ENCODE measurements around the gene TBC1D22B.
A peak's percentile ranks its signal among the peaks of the same experiment; 100 is the strongest.
"Not testable (repeated sequence)": the region's sequence is repeated elsewhere in the genome, so short reads cannot be mapped to it uniquely, and the experiment has no call there.

TBC1D22B gene

DNA sequence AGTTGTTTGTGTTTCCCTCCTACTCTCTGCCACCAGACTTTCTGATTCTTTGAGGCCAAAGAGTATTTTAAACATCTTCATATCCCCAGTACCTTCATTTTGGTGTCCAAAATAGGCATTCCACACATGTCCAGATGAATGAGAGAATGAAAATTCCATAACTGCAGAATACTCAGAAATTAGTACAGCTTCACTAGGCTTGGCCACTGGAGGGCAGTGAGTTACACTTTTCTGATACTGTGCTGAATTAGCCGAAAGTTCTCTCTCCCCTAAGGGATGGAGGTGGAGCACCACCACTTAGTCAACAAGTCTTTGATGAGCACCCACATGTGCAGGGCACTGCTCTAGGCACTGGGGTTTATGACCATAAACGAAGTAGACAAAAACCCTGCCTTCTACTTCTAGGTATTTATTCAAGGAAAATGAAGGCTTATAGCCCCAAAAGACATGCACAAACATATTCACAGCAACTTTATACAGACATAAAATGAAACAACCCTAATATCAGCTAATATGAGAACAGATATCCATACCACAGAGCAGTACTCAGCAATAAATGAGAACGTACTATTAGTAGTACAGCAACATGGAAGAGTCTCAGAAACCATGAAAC lies 46.4 kb downstream of the TBC1D22B start:
- DNase-seq = peak in 1 of 2 donors; percentile 14

DNA sequence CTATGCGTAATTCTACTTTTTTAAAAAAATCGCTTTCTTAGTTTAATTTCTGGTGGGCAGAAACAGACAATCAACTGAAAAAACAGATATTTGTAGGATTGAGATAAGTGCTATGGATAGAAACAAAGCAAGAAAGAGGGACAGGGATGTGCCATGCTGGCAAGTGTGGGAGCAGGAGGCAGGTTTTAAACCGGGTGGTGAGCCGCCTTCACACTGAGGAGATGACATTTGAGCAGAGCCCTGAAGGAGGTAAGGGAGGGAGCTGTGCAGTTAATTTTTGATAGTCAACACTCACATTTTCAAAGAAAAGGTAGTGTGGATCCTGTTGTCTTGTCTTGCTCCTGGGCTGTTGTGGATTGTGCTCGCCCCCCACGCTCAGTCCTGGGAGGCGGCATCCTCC lies 47.2 kb downstream of the TBC1D22B start:
- no peak for DNase-seq

DNA sequence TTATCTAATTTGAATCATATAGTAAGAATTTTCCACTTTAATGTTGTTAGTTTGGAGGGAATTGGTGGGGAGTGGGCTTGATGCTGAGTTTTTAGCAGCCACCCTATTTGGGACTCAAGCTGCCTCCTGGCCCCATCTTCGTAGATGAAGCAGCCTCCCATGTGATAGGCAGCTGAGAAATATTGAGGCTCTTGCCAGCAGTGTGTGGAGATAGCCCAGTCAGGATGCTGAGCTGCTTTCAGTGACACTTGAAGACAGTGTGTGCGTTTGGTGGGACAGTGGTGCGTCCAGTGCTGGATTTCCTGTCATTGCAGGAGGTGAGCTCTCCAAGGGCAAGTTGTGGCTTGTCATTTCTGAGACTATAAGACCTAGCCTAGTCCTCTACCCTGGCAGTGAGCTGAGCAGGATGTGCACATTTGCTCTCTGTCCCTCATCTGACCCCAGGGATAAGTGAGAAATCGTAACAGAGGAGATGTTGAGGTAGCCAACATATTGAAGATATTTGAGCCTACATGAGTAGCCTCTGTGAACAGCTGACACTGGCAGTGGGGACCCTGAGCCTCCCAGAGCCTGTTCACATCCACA lies 48.4 kb downstream of the TBC1D22B start:
- DNase-seq = no peak

DNA sequence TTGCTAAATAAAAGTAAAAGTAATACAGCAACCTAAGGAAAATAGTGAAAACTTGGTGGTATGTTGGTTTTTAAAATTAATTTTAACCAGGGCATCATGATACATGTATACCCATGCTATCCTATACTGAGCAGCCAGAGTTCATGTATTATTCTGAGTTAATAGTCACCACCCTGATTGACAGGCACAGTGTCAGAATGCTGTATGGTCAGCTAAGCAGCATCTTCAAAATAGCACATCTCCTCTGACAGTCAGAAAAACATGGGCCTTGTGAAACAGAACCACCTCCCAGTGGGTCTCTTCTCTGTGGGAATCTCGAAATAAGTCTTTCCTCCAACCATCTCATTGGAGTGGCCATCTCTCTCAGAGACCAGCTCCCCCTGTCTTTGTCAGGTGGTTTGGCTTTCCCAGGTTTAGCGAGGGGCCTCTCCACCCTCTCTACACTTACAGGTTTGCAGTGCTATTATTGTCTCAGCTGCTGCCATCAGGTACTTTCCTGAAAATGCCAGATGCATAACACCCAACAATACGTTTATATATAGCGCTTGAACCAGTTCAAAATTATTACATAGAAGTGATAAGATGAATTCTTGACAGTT lies 49.2 kb downstream of the TBC1D22B start:
- DNase-seq = no peak

DNA sequence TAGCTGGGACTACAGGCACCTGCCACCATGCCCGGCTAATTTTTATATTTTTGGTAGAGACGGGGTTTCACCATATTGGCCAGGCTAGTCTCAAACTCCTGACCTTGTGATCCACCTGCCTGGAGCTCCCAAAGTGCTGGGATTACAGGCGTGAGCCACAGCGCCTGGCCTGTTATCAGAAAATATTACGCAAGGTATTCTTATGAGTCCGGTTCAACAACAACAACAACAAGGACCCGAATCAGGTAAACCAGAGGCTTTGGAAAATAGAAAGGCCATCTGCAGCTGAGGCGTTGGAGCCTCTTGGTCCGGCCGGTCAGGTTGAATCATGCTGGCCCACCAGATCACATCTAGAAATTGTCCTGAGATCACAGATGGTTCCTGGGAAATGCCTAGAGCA lies 49.9 kb downstream of the TBC1D22B start:
- not testable (repeated sequence) for DNase-seq

DNA sequence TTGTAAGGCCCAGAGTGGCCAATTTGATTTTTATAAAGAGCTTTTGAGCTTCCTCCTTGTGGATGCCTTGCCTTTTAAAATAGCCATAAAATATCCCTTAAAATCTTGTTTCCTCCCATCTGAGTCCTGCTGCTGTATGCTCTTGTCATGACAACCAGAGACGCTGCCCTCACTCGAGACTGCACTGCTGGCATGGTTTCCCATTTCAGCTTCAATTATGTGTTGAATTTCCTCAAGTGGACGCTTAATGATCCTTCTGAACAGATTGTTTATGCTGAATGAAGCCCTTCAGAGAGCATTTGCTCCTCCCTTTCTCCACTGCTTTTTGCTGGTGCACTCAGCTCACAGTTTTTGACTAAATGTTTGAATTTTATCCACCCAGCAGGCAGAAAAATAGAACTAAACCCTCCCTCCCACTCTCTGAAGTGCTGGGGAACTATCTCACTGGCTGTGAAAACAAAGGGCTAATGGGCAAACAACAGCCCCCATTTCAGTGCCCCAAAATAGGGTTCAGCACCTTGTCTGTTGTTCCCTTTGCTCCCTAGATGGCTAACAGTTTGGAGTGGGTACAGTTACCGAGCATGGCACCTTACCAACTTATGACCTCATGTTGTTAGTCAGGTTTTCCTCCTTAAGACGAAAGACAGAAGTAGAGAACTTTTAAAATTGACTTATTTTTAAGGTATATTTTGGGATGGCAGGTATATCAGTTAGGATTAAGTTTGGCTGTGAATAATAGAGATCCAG lies 50.7 kb downstream of the TBC1D22B start:
- no peak for DNase-seq

DNA sequence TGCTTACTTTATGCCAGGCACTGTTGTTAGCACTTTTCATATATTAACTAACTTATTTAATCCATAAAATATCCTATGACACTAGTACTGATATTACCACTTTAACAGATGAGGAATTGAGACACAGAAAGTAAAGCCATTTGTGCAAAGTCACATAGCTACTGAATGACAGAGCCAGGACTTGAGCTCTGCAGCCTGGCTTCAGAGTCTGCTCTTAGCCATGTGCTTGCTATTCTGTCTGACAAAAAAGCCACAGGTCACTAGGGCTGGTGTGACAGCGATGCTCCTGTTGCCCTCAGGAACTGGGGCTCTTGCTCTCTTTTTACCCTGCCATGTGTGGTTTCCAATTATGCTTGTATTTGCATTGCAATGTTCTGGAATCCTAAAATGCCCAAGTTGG lies 51.5 kb downstream of the TBC1D22B start:
- no peak for DNase-seq

DNA sequence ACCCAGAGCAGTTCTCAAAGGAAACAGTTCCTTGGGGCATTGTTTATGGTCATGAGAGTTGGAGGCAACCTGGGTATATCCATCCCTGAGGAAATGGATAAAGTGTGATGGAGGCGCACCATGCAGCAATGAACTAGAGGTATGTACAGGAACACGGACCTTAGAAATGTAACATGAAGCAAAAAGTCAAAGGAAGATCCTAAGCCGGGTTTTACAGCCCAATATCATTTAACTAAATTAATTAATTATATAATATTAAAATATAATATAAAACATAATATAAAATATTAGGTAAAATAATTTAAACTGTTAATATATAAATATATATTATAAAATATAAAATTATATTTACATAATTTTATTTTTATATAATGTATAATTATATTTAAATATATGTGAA lies 52.1 kb downstream of the TBC1D22B start:
- DNase-seq = no peak

DNA sequence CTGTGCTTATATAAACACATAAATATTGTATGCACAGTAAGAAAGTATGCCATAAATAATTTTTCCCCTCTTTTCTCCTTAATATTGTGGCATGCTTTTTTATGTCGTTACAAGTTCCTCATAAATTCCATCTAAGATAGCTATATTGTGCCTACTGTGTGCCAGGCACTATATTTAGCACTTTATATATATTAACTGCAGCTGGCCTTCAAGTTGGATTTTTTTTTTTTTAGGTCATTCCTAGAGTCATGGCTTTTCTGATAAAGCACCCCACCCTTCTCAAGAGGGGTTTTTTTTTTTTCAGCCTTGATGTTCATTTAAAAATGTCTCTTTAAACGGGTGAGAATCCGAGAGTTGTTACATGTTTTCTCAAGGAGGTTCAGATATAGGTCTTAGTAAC lies 53.4 kb downstream of the TBC1D22B start:
- DNase-seq = no peak

DNA sequence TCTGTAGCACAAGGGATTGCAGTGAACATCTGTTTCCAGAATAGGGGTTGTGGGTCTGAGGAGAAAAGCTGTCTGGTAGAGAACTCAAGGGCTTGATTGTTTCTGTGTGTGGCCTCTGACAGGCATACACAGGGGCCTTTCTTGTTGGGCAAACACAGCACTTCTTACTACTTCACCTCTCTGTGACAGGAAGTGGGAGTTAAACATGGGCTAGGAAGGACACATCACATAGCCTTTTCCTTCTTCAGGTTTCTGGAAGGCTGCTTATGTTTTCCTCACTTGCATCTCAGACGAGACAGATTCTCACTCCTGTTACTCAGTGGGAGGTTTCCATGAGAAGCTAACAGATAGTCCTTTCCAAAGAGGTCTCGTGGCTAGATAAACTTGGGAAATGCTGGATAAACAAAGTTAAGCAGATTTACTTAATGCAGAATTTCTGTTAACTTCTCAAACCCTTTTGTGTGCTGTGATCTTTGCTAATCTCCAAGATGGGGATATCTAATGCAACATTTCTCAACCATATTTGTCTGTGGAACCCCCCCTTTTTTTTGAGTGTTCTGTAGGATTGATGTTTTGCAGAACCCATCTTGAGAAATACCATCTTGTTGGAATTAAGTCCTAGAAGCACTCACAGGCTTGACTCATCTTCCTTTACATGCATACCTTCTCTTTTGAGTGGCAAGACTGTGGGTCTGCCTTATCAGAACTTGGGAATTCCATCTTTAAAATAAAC lies 54.3 kb downstream of the TBC1D22B start:
- DNase-seq = no peak

DNA sequence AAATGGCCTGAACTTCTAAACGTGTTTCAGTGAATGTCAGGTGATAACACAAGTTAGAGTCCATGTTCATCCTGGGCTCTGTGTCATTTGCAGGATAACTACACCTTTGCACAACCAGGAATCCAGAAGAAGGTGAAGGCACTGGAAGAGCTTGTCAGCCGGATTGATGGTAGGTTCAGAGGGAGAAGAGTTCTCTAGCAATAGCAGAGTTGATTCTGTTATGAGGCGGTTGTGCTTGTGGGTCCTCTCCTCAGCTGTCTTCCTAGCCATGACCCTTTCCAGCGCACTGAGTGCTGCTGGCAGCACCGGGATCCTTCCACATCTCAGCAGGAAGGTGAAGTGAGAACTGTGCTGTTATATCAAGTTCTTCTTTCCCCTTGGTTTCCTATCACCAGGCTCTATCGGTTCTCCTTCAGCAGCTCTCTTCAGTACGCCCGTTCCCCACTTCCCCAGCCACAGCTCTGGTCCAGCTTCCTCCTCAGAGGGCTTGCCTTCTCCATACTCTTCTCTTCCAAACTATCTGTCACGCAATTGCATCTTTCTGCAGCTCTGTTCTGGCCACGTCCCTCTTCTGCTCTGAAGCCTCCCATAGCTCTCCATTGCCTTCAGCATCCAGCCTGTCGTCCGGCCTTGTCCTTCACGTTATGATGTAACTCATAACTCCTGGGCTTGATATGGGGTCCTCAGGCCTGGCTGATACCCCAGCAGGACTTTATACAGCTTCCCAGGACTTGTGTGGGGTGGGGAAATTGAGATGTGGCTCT lies 56.3 kb downstream of the TBC1D22B start:
- peak; percentile 6 to 18 for DNase-seq

DNA sequence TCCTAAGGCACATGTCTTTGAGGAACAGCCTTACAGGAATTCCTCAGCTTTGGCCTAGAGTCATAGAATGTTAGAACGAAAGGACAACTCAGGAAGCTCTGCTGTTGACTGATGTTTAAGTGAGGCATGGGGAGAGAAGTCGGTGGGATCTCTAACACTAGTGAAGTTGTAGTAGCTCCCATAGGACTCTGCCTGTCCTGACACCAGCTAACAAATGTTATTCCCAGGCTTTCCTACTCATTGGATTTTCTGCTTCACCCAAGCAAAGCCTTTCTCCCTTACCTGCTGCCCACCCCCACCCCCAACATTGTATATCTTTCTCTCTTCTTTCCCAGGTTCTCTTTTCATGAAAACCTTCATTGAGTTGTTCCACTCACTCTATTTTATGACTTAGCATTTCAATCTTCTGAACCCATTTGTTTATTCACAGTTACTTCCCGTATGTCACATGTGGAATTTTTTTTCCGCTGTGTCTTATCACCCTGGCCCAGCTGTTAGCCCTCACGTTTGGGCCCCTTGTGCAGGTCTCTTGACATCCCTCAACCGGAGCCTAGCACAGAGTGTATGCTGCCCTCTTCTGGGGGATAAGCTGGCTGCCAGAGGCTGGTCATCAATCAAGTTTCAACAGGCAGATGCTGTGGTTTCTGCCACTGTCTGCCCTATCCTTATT lies 57.0 kb downstream of the TBC1D22B start:
- peak; percentile 41 for DNase-seq

DNA sequence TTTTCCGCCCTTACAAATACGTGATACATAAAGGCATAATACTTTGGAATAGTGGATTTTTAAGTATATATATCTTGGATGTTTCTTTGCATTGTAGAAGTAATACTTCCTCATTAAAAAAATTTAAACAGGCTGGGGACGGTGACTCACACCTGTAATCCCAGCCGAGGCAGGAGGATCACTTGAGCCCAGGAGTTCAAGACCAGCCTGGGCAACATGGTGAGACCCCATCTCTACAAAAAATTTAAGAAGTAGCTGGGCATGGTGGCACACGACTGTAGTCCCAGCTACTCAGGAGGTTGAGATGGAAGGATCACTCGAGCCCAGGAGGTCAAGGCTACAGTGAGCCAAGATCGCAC lies 57.6 kb downstream of the TBC1D22B start:
- DNase-seq = no peak

DNA sequence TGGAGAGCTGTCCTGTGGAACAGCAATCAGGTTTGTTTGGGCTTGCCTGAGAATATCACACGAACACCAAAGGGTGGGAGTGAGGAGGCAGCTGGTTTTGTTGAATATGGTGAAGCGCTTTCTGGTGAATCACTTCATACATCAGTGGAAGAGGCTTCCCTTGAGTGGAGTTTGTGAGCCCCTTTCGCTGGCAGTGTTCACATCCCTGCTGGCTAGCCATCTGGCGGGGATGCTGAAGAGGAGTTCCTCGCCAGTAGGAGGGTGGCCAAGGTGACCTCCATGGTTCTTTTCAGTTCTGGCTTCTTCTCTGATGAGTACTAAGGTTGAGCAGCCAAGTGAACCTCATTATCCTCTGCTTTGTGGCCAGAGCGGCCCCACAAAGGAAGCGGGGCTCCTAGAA lies 58.5 kb downstream of the TBC1D22B start:
- no peak for DNase-seq

DNA sequence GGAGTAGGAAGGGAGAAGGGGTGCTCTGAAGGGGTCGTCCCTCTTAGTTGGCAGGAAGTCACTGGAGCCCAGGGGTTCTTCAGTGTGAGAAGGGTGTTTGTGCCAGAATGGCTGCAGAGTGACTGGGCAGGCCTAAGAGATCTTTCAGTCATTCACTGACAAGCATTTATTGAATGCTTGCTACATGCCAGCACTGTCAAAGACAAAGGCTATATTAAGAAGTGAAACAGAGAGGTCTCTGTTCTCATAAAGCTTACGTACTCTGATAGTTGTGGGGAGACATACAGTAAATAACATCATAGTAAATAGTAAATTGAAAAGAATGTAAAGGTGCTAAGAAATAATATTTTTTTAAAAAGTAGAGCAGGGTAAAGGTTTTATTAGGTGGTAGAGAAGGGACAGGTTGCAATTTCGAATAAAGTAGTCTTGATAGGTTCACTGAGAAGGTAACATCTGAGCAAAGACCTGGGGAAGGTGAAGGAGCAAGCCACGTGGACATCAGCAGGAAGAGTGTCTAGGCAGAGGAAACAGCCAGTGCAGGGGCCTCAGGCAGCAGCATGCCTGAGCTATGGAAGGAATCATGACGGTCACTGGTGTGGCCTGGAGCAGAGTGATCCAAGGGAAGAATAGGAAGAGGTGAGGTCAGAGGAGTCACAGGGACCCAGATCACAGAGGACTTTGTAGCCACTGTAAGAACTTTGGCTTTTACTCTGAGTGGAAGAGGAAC lies 59.9 kb downstream of the TBC1D22B start:
- no peak for DNase-seq

DNA sequence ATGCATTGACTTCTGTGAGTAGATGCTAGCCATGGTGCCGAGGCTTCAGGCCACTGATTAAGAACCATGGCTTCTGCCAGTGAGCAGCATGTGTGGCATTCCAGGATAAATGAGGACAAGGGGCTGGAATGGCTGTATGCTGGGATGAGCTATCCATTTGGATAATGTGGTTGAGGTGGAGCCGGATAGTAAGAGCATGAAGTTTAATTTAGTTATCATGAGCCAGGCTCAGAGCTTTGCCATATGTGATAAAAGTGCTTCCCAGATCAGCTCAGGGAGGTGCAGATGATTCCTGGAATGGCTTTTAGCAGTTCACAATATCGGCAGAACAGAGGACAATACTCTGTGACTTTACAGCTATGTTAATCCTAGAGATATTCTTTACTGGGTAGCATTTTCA lies 61.6 kb downstream of the TBC1D22B start:
- no peak for DNase-seq

DNA sequence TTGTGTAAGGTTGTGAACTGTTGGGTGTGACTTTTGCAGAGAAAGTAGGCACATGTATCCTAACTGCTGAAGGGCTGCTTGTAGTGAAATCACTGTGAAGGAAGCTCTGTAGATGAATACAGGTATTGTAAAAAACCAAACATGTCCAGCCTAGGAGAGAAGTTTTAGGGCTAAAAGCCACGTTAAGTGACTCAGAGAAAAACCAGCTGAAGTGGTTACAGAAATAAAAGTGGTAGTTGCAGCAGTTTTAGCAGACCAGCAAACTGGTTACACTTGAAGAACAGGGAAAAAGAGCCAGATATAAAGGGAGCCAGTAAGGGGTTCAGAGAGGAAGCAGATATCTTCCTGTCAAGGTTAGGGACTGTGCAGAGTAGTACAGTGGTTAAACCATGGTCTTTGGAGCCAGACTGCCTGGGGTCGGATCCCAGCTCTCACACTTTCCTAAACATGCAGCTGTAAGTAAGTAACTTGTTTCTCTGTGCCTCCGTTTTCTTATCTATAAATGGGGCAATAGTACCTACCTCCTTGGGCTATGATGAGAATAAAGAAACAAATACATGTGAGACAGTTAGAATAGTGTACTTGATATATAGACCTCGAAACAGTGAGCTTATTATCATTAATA lies 62.4 kb downstream of the TBC1D22B start:
- DNase-seq = no peak

DNA sequence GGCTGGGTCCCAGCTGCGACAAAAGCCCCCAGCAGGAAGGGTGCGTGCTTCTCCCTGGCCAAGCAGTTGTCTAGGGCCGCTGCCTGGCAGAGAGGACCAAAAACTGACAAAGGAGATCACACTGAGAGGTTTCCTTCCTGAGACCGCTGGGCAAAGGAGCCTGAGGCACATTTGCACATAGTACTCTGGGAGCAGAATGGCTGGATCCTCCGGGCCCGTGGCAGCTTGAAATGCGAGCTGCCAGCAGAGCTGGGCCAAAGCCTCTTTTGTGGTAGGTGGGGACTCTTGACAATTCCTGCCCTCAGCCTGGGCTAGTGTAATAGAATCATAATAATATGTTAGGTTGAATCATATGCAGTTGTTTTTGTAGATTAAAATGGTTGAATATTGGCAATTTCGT lies 63.1 kb downstream of the TBC1D22B start:
- DNase-seq = no peak

DNA sequence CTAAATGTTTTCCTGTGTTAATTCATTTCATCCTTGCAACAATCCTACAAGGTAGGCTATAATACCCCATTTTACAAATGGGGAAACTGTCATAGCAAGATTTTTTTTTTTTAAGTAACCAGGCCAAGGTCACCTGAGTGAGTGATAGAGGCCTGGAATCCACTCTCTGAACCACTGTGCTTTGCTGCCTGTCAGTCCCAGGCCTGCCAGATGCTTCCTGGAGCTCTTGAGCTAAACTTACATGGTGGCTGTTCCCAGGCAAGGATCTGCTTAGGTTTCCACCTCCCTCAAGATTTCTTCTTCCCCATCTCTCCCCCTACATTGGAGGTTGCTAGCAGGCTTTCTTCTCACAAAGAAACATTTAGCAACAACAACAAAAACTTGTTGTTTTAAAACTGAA lies 63.5 kb downstream of the TBC1D22B start:
- DNase-seq = no peak

Measured in inflammatory macrophage (primary cell).